ENCODE results near the gene FREM2.

FREM2 gene

DNA sequence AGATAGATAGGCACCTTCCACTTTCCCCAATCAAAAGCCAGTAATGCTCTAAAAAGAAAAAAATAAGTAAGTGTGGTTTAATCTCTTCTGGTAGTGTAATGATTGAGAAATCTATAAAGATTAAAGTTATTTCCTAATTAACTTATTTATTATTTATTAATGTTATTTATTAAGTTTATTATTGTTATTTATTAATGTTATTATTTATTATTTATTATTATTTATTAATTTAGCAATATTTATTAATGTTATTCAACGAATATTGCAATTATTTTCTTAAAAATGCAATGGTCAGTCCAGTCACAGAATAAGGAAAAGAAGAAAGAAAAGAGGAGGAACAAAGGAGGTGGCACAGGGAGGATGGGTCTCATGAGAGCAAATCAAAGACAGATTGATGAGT is 100.7 kb downstream of the FREM2 start:
- no peak for TF ChIP-seq EP300 (IDR thresholded peaks at IDR 0.05; ENCODE audit: borderline replicate concordance)
- TF ChIP-seq EGR1 (IDR thresholded peaks at IDR 0.05): no peak
- TF ChIP-seq RAD21 (IDR thresholded peaks at IDR 0.05; ENCODE audit: low read depth): no peak
- TF ChIP-seq MAX (IDR thresholded peaks at IDR 0.05): no peak
- TF ChIP-seq TCF12 (IDR thresholded peaks at IDR 0.05; ENCODE audit: low read depth): no peak
- no peak for TF ChIP-seq TEAD4 (IDR thresholded peaks at IDR 0.05)
- TF ChIP-seq ZBTB7A (IDR thresholded peaks at IDR 0.05; ENCODE audit: low read depth): no peak
- no peak for TF ChIP-seq CEBPB (IDR thresholded peaks at IDR 0.05)
- no peak for TF ChIP-seq NFIC (IDR thresholded peaks at IDR 0.05)
- TF ChIP-seq TAF1 (IDR thresholded peaks at IDR 0.05; ENCODE audit: low read depth): no peak

- TF ChIP-seq CEBPB (IDR thresholded peaks at IDR 0.05) (no peak), NFIC (IDR thresholded peaks at IDR 0.05) (no peak), CREB1 (IDR thresholded peaks at IDR 0.05; ENCODE audit: low read depth) (no peak), TEAD4 (IDR thresholded peaks at IDR 0.05) (no peak), YY1 (IDR thresholded peaks at IDR 0.05; ENCODE audit: low read depth) (no peak), RAD21 (IDR thresholded peaks at IDR 0.05; ENCODE audit: low read depth) (no peak)
Observed at GRCh38 chr13:38796890-38797289, 110.0 kb downstream of the FREM2 start.

DNA sequence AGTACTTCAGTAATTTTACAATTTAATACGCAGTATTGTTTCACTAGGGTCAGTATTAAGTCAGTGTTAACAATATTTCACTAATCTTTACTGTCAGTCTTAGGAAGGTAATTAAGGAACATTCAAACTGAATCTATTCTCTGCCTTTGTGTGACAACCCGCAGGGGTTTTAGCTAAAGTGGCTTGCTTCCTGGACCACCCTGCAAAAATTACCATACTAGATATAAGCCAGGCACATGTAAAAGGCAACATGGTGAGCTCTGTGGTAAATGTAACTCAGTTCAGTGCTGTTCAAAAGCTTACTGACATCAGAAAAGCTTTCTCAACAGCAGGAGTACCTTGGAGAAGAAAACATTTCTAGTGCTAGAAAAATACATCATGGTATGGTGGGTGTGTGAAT is 116.7 kb downstream of the FREM2 start:
- TF ChIP-seq RAD21 (IDR thresholded peaks at IDR 0.05; ENCODE audit: low read depth) (no peak), NFIC (IDR thresholded peaks at IDR 0.05) (no peak), CEBPB (IDR thresholded peaks at IDR 0.05) (no peak), MAX (IDR thresholded peaks at IDR 0.05) (no peak), REST (IDR thresholded peaks at IDR 0.05; ENCODE audit: low read depth) (no peak), TAF1 (IDR thresholded peaks at IDR 0.05; ENCODE audit: low read depth) (no peak), ZBTB7A (IDR thresholded peaks at IDR 0.05; ENCODE audit: low read depth) (no peak), YY1 (IDR thresholded peaks at IDR 0.05; ENCODE audit: low read depth) (no peak), USF1 (IDR thresholded peaks at IDR 0.05) (no peak), FOXM1 (IDR thresholded peaks at IDR 0.05; ENCODE audit: borderline replicate concordance, low read depth) (no peak), TCF12 (IDR thresholded peaks at IDR 0.05; ENCODE audit: low read depth) (no peak), EP300 (IDR thresholded peaks at IDR 0.05; ENCODE audit: borderline replicate concordance) (no peak), TEAD4 (IDR thresholded peaks at IDR 0.05) (no peak)

- TF ChIP-seq EGR1 (IDR thresholded peaks at IDR 0.05) (no peak), CREB1 (IDR thresholded peaks at IDR 0.05; ENCODE audit: low read depth) (no peak), RAD21 (IDR thresholded peaks at IDR 0.05; ENCODE audit: low read depth) (no peak)
Observed at GRCh38 chr13:38804061-38804460, 117.2 kb downstream of the FREM2 start.

GRCh38 chr13:38804536-38804935 is 117.7 kb downstream of the FREM2 start:
- no peak for TF ChIP-seq TEAD4 (IDR thresholded peaks at IDR 0.05)

GRCh38 chr13:38814331-38814730 is 127.5 kb downstream of the FREM2 start:
- TF ChIP-seq FOXM1 (IDR thresholded peaks at IDR 0.05; ENCODE audit: borderline replicate concordance, low read depth): no peak
- TF ChIP-seq RAD21 (IDR thresholded peaks at IDR 0.05; ENCODE audit: low read depth): no peak
- TF ChIP-seq ZBTB7A (IDR thresholded peaks at IDR 0.05; ENCODE audit: low read depth): no peak
- 0 out of 2 replicates have a peak, but pooled peaks have one; percentile 6 for TF ChIP-seq NFIC (IDR thresholded peaks at IDR 0.05)

GRCh38 chr13:38819053-38819452 is 132.2 kb downstream of the FREM2 start:
- TF ChIP-seq CREB1 (IDR thresholded peaks at IDR 0.05; ENCODE audit: low read depth) (no peak), NFIC (IDR thresholded peaks at IDR 0.05) (peak; percentile 54)

GRCh38 chr13:38819596-38819995 is 132.7 kb downstream of the FREM2 start:
- no peak for TF ChIP-seq ZBTB7A (IDR thresholded peaks at IDR 0.05; ENCODE audit: low read depth)
- no peak for TF ChIP-seq EGR1 (IDR thresholded peaks at IDR 0.05)
- TF ChIP-seq TCF12 (IDR thresholded peaks at IDR 0.05; ENCODE audit: low read depth): no peak
- no peak for TF ChIP-seq REST (IDR thresholded peaks at IDR 0.05; ENCODE audit: low read depth)
- TF ChIP-seq CREB1 (IDR thresholded peaks at IDR 0.05; ENCODE audit: low read depth): no peak
- TF ChIP-seq YY1 (IDR thresholded peaks at IDR 0.05; ENCODE audit: low read depth): no peak
- no peak for TF ChIP-seq FOXM1 (IDR thresholded peaks at IDR 0.05; ENCODE audit: borderline replicate concordance, low read depth)
- TF ChIP-seq EP300 (IDR thresholded peaks at IDR 0.05; ENCODE audit: borderline replicate concordance): no peak
- TF ChIP-seq USF1 (IDR thresholded peaks at IDR 0.05): no peak
- TF ChIP-seq RAD21 (IDR thresholded peaks at IDR 0.05; ENCODE audit: low read depth): no peak
- TF ChIP-seq TAF1 (IDR thresholded peaks at IDR 0.05; ENCODE audit: low read depth): no peak
- TF ChIP-seq TEAD4 (IDR thresholded peaks at IDR 0.05): no peak
- TF ChIP-seq CEBPB (IDR thresholded peaks at IDR 0.05): no peak
- no peak for TF ChIP-seq NFIC (IDR thresholded peaks at IDR 0.05)
- TF ChIP-seq MAX (IDR thresholded peaks at IDR 0.05): no peak

Measured in Ishikawa (cell line).